Panc1 (cell line): ENCODE results near the gene SCN10A.

Experiments
- CTCF ChIP-seq: fragments of 450-650 bp; IDR thresholded peaks from 2 replicates; pipeline ENCODE4 v1.5.1; 2017; ENCODE audit warnings: mild to moderate bottlenecking
- REST ChIP-seq, 2 experiments: IDR thresholded peaks; 2 replicates each; pipeline ENCODE4 v1.6.1; 2011 to 2012; ENCODE audit warnings: low read depth in 2 of 2, control low read depth in 1 of 2, low read length in 1 of 2, mild to moderate bottlenecking in 1 of 2, moderate library complexity in 1 of 2; ENCODE audit not compliant: insufficient read depth in 1 of 2

- TF ChIP-seq CTCF (no peak), REST (IDR thresholded peaks at IDR 0.05; ENCODE audit: insufficient read depth in 1 of 2, low read depth in 2 of 2, low read length in 1 of 2) (no peak)
Measured at GRCh38 chr3:38740537-38740936, 75.5 kb downstream of the SCN10A start.
